NCI-H1092 treated with DMSO at 0.1 percent for 48 hours (cell line): Measurements from ENCODE around the gene NANOS3.

Experiments used
- DNase-seq: peaks from one replicate; lab custom pipeline; 2025; lab: John Stamatoyannopoulos, UW

Gene NANOS3

GRCh38 chr19:13885826-13886365 is 9.0 kb downstream of the NANOS3 start:
- DNase-seq = no peak

- no peak for DNase-seq
Measured at GRCh38 chr19:13887018-13887436, 10.1 kb downstream of the NANOS3 start.

- DNase-seq = no peak
Measured at GRCh38 chr19:13887517-13887916, 10.6 kb downstream of the NANOS3 start.

- DNase-seq = no peak
Measured at GRCh38 chr19:13888281-13888680, 11.3 kb downstream of the NANOS3 start.

GRCh38 chr19:13890136-13890535 is 13.2 kb downstream of the NANOS3 start:
- DNase-seq = no peak

- no peak for DNase-seq
Measured at GRCh38 chr19:13892870-13893269, 15.9 kb downstream of the NANOS3 start.

- DNase-seq = no peak
Measured at GRCh38 chr19:13894552-13894951, 17.6 kb downstream of the NANOS3 start.

GRCh38 chr19:13896227-13896626 is 19.3 kb downstream of the NANOS3 start:
- no peak for DNase-seq

GRCh38 chr19:13899393-13899792 is 22.5 kb downstream of the NANOS3 start:
- DNase-seq = no peak

- no peak for DNase-seq
Measured at GRCh38 chr19:13899912-13900584, 23.1 kb downstream of the NANOS3 start.

GRCh38 chr19:13902993-13903555 is 26.1 kb downstream of the NANOS3 start:
- no peak for DNase-seq

- peak; percentile 85 for DNase-seq
Measured at GRCh38 chr19:13905634-13906520, 28.9 kb downstream of the NANOS3 start, which contains the start of the genes BRME1 and CC2D1A. TSS of gene BRME1 (minus strand) at chr19:13906117. CDS start at chr19:13904892, 1,225 bp downstream. TSS of gene CC2D1A (plus strand) at chr19:13906201. CDS start at chr19:13906442, 241 bp downstream.

- DNase-seq = no peak
Measured at GRCh38 chr19:13906521-13906904, 29.6 kb downstream of the NANOS3 start.

- no peak for DNase-seq
Measured at GRCh38 chr19:13906910-13907309, 30.0 kb downstream of the NANOS3 start.

- no peak for DNase-seq
Measured at GRCh38 chr19:13908674-13909073, 31.7 kb downstream of the NANOS3 start.

GRCh38 chr19:13909430-13909829 is 32.5 kb downstream of the NANOS3 start:
- no peak for DNase-seq

- no peak for DNase-seq
Measured at GRCh38 chr19:13913352-13913751, 36.4 kb downstream of the NANOS3 start.

- no peak for DNase-seq
Measured at GRCh38 chr19:13914777-13915176, 37.8 kb downstream of the NANOS3 start.

GRCh38 chr19:13917888-13918406 is 41.0 kb downstream of the NANOS3 start:
- no peak for DNase-seq

GRCh38 chr19:13918726-13919411 is 41.9 kb downstream of the NANOS3 start:
- no peak for DNase-seq

GRCh38 chr19:13920524-13920923 is 43.6 kb downstream of the NANOS3 start:
- DNase-seq = no peak
